ENCODE data around the gene POLK. TPM values are rescaled to one million over a fixed set of nuclear protein-coding genes. Genes with fewer than 3 reads are reported as not detected.
"Not testable (repeated sequence)": the region's sequence is repeated elsewhere in the genome, so short reads cannot be mapped to it uniquely, and the experiment has no call there.

POLK gene
- total and polyA plus RNA-seq, 2 donors (not counting 3 experiments of a cell fraction or from before 2014, with no cell fraction given): 5.1 to 27.3 TPM

GRCh38 chr5:75603821-75604220 lies 92.1 kb downstream of the POLK start:
- Histone ChIP-seq H3K9me3 (replicated peaks; ENCODE audit: control insufficient read depth, insufficient read depth, low read length) (no peaks in the 10 kb centered on the region), H3K4me1 (ENCODE audit: control insufficient read depth, extremely low read depth, insufficient read depth, low read length) (peaks cover 4% of the 10 kb centered on the region), H3K4me2 (ENCODE audit: insufficient read depth, low read length) (no peak overlapping the region), H3K27ac (ENCODE audit: insufficient read depth, low read depth, low read length) (no peak overlapping the region), H3K9me1 (replicated peaks; ENCODE audit: control insufficient read depth, extremely low read depth, insufficient read depth, low read length) (no peaks in the 10 kb centered on the region), H3K79me2 (ENCODE audit: control insufficient read depth, insufficient read depth, low read length) (no peaks in the 10 kb centered on the region), H3K27me3 (ENCODE audit: control insufficient read depth in 2 of 2, insufficient read depth in 2 of 2, low read length in 2 of 2) (no peaks in the 10 kb centered on the region), H3K36me3 (ENCODE audit: control insufficient read depth in 2 of 2, extremely low read depth in 1 of 2, insufficient read depth in 2 of 2, low read length in 2 of 2) (peaks cover 0 to 7% of the 10 kb centered on the region in 2 experiments), H4K20me1 (replicated peaks; ENCODE audit: control insufficient read depth, extremely low read depth, insufficient read depth, low read length) (no peaks in the 10 kb centered on the region), H2AFZ (ENCODE audit: low read depth, low read length) (no peak overlapping the region), H3K9ac (replicated peaks; ENCODE audit: extremely low read depth, insufficient read depth, low read length) (no peak overlapping the region), H3K4me3 (replicated peaks in 1 of 3; ENCODE audit: insufficient read depth in 1 of 3, low read depth in 1 of 3, low read length in 3 of 3) (no peak overlapping the region)
- dilution Hi-C loops (cut with MboI; ENCODE audit: extremely low pct_ligation_motif_present, low sequenced_read_pairs) (no loop called here), intact Hi-C loops (cut with micrococcal nuclease) (loop anchor here (10.0 kb wide), 1 partner anchor 369 kb away; the partner anchor contains the start of gene ANKRD31)
- TF ChIP-seq POLR2AphosphoS5 (IDR thresholded peaks at IDR 0.05; ENCODE audit: insufficient read depth, low read depth, low read length) (no peak), EZH2 (IDR thresholded peaks at IDR 0.05; ENCODE audit: borderline replicate concordance, low read depth, low read length, severe bottlenecking) (no peak), CTCF (IDR thresholded peaks at IDR 0.05; ENCODE audit: extremely low read depth in 1 of 2, insufficient read depth in 1 of 2, low read depth in 1 of 2, low read length in 2 of 2) (no peak), MAX (IDR thresholded peaks at IDR 0.05; ENCODE audit: insufficient read depth, insufficient read length) (no peak), POLR2A (IDR thresholded peaks at IDR 0.05; ENCODE audit: low read depth, low read length) (no peak), MYC (IDR thresholded peaks at IDR 0.05; ENCODE audit: low read depth, low read length) (no peak), GATA2 (IDR thresholded peaks at IDR 0.05; ENCODE audit: insufficient read depth, insufficient read length, low read depth, low read length) (no peak), FOS (IDR thresholded peaks at IDR 0.05; ENCODE audit: borderline replicate concordance, insufficient read depth, low read length) (no peak)
- FAIRE-seq: no peak
- CTCF ChIA-PET: interaction anchor here (0.9 to 1.2 kb wide), 3 partner anchors 11 to 77 kb away, joined by 3 to 8 read pairs (median 3); no protein-coding TSS in a partner anchor
- BruUV-seq (replicated peaks): no TSS peak
- POLR2A ChIA-PET: no interaction called here
- DNase-seq (ENCODE audit: low read depth, low spot score): no peak

GRCh38 chr5:75607341-75607740 lies 95.7 kb downstream of the POLK start:
- H3K9ac ChIP-seq (replicated peaks; ENCODE audit: extremely low read depth, insufficient read depth, low read length); H3K79me2 ChIP-seq (ENCODE audit: control insufficient read depth, insufficient read depth, low read length); H3K27me3 ChIP-seq (ENCODE audit: control insufficient read depth in 2 of 2, insufficient read depth in 2 of 2, low read length in 2 of 2); FAIRE-seq; H3K9me1 ChIP-seq (replicated peaks; ENCODE audit: control insufficient read depth, extremely low read depth, insufficient read depth, low read length); BruUV-seq (replicated peaks); dilution Hi-C loops (cut with MboI; ENCODE audit: extremely low pct_ligation_motif_present, low sequenced_read_pairs); DNase-seq (ENCODE audit: low read depth, low spot score); H3K36me3 ChIP-seq (ENCODE audit: control insufficient read depth in 2 of 2, extremely low read depth in 1 of 2, insufficient read depth in 2 of 2, low read length in 2 of 2); POLR2A ChIA-PET; H3K4me2 ChIP-seq (ENCODE audit: insufficient read depth, low read length); H2AFZ ChIP-seq (ENCODE audit: low read depth, low read length); H3K4me3 ChIP-seq (replicated peaks in 1 of 3; ENCODE audit: insufficient read depth in 1 of 3, low read depth in 1 of 3, low read length in 3 of 3); H3K27ac ChIP-seq (ENCODE audit: insufficient read depth, low read depth, low read length); H3K9me3 ChIP-seq (replicated peaks; ENCODE audit: control insufficient read depth, insufficient read depth, low read length); H4K20me1 ChIP-seq (replicated peaks; ENCODE audit: control insufficient read depth, extremely low read depth, insufficient read depth, low read length): not testable (repeated sequence)
- CTCF ChIA-PET: interaction anchor here (0.7 to 1.1 kb wide), 3 partner anchors 16 to 74 kb away, joined by 3 to 4 read pairs (median 4); no protein-coding TSS in a partner anchor
- peaks cover 14% of the 10 kb centered on the region for H3K4me1 ChIP-seq (ENCODE audit: control insufficient read depth, extremely low read depth, insufficient read depth, low read length)
- intact Hi-C loops (cut with micrococcal nuclease): loop anchor here (10.0 kb wide), 1 partner anchor 373 kb away; the partner anchor contains the start of gene ANKRD31

Data from endothelial cell of umbilical vein (primary cell).